DMS79 (cell line): ENCODE data around the gene TXLNB.

Experiments used
- DNase-seq: peaks from one replicate; lab custom pipeline; 2025; lab: John Stamatoyannopoulos, UW

Gene TXLNB

DNA sequence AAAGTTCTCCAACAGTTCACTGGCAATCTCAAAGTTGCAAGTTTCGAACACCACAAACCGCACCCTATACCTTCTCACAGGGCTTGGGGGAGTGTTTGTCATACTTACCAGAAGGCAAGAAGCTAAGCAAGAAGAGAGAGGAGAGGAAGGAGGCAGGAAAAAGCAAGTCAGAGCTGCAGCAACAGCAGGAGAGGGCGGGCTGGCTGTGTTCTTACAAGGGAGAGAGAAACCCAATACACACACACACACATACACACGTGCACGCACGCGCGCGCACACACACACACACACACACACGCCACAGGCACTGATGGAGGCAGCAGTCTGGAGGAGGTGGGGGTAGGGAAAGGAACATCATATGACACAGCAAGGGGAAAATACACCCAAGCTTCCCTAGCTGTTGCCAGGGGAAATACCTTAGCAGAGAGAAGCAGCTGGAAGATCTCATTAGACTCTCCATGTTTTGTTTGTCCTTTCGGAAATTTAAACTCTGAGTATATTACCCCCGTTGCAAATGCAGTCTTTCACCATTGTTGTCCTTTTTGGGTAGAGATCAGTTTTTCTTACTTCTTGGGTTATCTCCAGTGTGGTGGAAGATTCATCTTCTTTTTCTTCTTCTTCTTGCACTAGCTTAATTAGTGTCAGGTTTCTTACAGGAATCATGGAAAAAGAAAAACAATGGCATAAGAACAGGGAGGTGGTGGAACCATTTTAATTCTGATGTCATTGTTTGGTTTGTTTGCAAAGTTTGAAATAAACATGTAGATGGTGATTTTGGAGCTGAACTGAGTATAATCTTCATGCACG is at the start of gene TXLNB:
TXLNB (minus strand) TSS at position 186 of the 807 bp plus-strand sequence. CDS start 3,099 bp downstream, outside the sequence.
- no peak for DNase-seq

- DNase-seq: no peak
Measured at GRCh38 chr6:139341060-139341459, 49.3 kb upstream of the TXLNB start.

DNA sequence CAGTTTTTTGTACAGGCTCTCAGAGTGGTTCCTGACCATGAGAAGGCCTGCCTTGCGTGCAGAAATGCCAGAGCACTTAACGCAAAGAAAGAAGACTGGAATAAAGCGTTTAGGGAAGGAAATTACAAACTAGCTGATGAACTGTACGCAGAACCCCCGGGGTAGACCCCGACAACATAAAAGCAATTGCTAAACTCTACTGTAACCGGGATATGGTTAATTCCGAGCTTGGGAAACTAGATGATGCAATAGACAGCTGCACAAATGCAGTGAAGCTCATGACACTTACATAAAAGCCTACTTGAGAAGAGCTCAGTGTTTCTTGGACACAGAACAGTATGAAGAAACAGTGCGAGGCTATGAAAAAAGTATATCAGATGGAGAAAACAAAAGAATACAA is 47.0 kb upstream of the TXLNB start:
- DNase-seq: no peak

DNA sequence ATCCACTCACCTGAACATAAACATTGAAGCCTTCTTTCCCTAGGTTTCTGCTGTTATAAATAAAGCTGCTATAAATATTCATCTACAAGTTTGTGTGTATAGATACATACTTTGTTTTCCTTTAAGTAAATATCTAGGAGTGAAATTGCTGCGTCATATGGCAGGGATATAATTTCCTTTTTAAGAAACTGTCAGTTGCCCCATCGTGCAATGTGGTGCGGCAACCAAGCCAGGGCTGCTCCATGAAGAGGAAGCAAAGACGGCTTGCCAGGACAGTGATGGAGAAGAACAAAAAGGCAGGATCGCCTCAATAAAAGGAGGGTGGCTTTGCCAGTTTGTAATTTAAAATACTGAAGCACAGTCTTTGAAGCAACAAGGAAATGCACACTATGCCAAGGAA is 46.0 kb upstream of the TXLNB start:
- no peak for DNase-seq

- no peak for DNase-seq
Measured at GRCh38 chr6:139337001-139337400, 45.2 kb upstream of the TXLNB start.

DNA sequence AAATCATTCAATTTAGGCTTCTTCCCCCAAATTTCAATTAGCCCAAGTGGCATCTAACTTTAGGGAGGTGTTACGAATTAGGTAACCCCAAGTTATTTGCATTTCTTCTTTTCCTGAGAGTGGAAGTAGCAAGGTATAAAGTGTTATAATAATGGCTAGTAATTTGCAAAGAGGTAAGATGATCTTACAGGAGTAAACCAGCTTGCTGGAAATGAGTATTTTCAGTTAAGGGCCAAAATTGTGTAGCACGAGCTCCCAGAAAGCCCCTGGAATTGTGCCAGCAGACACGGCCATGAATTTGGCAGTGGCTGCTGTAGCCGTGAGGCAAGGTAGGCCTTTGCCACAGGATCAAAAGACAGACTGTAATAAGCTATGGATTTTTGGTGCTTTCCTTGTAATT is 44.7 kb upstream of the TXLNB start:
- DNase-seq: peak; percentile 48

DNA sequence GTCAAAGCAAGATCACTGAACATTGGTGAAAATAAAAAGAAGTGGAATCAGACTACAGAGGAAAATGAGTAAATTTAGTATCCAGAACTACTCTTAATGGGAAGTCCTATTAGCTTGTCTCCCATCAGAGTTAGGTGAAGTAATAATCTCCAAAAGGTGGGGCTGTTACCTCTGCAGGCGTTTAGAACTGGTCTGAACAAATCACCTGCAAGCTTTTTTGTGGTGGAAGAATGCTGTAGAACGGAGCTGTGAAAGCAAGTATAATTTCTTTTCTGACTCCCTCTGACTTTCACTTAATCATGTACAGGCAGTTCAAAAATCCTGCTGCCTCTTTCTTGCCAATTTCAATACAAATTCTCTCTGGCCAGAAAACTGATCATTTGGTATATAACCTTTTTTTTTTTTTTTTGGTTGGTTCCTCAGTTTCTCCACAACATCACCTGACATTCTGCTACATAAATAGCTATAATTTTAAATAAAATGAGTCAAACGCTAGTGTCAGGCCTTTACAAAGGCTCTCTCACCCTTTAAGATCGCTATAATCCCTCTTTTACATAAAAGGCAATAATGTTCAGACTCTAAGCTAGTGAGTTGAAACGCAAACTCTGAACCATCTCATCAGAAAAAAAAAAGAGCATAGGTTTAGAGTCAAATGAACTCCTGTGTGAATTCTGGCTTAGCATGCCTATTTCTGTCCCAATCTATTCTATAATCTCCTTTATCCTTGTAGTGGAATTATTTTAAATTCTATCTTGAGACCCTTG is 43.8 kb upstream of the TXLNB start:
- DNase-seq: no peak

- no peak for DNase-seq
Measured at GRCh38 chr6:139334806-139335446, 43.1 kb upstream of the TXLNB start.

DNA sequence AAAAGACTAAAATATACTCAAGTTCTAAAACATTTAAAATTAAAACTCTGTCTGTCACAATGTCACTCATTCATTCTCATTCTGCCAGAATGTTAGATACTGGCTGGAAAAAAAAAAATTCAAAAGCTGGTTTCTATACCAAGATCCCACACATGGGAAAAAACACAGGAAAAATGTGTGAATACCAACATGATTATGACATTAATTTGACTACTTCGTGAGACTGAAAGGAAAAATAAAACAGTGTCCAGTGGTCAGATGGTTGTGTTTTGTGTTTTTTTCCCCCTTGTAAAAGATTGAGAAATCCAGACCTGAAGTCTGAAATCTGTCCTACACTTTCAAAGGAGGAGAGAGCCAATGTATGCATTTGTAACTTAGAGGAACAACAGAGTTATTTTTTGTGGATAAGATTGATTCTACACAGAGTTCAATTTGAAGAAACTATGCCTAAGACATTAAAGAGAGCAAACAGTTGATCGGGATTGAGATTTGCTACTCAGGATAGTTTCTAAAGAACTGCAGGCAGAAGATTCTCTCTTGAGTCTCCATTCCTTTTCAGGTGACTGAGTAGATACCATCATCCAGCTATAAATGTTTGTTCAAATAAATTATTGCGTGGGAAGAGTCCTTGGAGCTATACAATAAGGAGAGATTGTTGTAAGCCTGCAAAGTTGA is 39.2 kb upstream of the TXLNB start:
- no peak for DNase-seq

GRCh38 chr6:139330306-139330705 is 38.5 kb upstream of the TXLNB start:
- DNase-seq: no peak

GRCh38 chr6:139329224-139329623 is 37.4 kb upstream of the TXLNB start:
- no peak for DNase-seq

GRCh38 chr6:139327038-139327437 is 35.2 kb upstream of the TXLNB start:
- DNase-seq: no peak

- no peak for DNase-seq
Measured at GRCh38 chr6:139325686-139326085, 33.9 kb upstream of the TXLNB start.

GRCh38 chr6:139325125-139325524 is 33.3 kb upstream of the TXLNB start:
- DNase-seq: no peak

GRCh38 chr6:139324301-139324555 is 32.4 kb upstream of the TXLNB start:
- no peak for DNase-seq

DNA sequence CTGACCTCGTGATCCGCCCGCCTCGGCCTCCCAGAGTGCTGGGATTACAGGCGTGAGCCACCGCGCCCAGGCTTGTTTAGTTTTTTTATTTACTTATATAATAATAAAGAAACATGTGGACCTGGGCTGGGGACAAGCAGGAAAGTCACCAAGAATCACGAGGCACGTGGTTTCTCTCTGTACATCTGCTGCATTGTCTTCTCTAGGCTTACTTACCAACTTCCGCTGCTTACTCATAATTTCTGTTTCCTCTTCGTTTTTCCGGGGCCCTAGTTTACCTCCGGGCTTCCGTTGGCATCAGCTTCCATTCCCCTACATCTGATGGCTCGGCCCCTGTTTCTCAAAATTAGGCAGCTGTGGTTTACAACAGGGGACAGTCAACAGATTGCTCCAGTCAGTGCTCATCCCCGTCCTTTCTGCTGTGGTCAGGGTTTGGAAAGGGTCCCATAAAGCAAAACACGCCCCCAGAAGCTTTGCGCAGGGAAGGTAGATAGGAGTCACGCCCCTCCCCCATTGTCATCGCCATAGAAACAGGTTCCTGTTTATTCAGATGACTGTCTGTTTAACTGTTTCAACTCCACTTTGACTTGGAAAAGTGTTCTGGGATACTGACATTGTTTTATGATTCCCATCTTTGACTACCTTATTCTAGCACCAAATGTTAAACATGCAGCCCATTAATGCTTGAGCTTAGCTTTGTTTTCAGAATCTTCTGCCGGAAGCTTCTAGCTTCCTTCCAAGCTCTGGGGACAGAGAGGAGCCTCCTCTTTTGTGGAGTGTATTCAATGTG is 31.9 kb upstream of the TXLNB start:
- DNase-seq: no peak

- no peak for DNase-seq
Measured at GRCh38 chr6:139320081-139320480, 28.3 kb upstream of the TXLNB start.

- no peak for DNase-seq
Measured at GRCh38 chr6:139316622-139317317, 25.0 kb upstream of the TXLNB start.

DNA sequence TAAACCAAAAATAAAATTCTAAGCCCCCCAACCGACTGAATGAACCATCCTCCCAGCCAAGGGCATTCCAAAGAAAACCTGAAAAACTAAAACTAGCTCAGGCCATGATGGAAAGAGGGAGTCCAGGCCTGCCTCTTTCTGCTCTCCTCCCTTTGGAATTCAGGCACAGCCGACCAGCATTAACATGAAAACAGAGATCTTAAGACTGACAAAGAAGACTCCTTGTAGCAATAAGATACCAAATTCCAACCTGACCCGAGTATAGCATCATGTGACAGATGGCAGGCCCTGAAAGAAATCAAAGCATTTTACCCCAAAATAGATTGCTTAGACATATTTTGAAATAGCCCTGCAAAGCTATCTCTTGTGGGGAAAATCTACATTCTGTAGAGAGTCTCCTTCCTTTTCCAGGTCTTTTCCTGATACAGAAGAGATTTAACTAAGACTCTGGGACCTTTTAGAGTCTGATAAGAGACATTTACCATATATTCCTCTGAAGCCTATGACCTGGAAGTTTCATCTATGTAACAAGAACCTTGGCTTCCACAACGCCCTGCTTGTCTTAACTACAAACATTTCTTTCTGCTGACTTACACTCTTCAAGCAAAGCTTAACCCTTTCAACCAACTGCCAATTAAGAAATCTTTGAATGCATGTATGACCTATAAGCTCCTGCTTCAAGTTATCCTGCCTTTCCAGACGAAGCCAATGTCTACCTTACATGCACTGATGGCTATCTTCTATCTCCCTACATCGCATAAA is 22.2 kb upstream of the TXLNB start:
- no peak for DNase-seq

DNA sequence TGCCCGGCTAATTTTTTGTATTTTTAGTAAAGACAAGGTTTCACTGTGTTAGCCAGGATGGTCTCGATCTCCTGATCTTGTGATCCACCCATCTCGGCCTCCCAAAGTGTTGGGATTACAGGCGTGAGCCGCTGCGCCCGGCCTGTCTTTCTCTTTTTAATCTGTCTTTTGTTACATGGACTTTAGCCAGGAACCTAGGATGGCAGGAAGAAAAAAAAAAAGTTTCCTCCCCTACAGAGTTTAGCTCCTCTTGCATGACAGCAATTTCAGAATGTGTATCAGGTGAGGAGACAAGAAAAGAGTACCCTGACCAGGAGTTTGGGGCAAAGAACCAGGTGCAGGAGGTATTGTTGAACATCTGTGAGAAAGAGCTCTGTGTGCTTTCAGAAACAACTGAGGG is 21.4 kb upstream of the TXLNB start:
- no peak for DNase-seq
